GM04503 (cell line): ENCODE measurements around the gene RPS15.

Experiments used
- DNase-seq: peaks from one replicate; pipeline ENCODE4 v3.0.0-alpha.2; 2012; ENCODE audit warnings: low read depth

The RPS15 gene

DNA sequence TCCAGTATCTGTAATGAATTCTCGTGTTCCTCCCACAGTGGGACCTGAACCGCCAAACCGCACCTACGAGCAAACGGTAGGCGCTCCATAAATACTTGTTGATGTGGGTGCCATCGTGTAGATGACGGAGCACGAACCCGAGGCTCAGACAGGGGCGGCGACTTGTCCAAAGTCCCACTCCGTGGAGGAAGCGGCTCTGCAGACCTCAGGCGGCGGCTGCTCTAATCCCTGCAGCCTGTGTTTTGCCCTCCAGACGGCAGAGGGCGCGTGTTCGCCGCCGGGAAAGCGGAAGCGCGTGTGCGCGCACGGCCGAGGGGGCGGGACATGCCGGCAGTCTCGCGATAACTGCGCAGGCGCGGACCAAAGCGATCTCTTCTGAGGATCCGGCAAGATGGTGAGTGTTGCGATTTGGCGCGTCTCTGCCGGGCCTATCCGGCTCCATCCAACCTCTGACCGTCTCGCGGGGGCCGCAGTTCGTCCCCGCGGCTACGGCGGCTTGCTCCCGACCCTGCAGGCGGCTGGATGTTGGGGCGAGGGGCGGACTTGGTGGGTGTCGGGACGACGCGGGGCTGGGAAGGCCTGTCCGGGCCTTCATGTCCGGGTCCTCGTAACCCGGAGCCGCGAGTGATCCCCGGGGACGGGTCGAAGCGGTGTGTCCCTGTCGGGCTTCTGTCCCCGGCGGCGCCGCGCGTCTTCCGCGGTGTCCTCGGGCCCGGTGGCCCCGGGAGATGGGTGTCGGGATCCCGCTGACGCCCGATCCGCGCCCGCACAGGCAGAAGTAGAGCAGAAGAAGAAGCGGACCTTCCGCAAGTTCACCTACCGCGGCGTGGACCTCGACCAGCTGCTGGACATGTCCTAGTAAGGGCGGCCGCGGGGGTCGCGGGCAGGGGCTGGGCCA lies at the start of gene RPS15:
Gene RPS15, plus strand, starts transcription at position 362 of the 898 bp plus-strand sequence. Its CDS starts 30 bp downstream, at position 392.
- DNase-seq, result peak; percentile 50

DNA sequence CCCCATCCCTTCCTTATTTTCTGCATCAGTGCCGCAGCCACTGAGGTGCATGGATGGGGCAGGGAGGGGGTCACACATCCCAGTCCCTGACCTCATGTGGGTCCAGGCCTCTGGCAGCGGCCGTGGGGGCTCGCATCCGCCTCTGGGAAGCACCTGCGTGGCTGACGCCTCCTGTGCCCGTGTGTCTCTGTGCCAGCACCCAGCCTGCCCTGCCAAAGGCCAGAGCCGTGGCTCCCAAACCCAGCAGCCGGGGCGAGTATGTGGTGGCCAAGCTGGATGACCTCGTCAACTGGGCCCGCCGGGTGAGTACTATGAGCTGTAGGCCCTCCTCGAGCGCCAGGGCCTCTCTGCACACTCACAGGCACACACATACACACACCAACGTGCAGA lies 49.6 kb upstream of the RPS15 start:
- DNase-seq, result no peak

DNA sequence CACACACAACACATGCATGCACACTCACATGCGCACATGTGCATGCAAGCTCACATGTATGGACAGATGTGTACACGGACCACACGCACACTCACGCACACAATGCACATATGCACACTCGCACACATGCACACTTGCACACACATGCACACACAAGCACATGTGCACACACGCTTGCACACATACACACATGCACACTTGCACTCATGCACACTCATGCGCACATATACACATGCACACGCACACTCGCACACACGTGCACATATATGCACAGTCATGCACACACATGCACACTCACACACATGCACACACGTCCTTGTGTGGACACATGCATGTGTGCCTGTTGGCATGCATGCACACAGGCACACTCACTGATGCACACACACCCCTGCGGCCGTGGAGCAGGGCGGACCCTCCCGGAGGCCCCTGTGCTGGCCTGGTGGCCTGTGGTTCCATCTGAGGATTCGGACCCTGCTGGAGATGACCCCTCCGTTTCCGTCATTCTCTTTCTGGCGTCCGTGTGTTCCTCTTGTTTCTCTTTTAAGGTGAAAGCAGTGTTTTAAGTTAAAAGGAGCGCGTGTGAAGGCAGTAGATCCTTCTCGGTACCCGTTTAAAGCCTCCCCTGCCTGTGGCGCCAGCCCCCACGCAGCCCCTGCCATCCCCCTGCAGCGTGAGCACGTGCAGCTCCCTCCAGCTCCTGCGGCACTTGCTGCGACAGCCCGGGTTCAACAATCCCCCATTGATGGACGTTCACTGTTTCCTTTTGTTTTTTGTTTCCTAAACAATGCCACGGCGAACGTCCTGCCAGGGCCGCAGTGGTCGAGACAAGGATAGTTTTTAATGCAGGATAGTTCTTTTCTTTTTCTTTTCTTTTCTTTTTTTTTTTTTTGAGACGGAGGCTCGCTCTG lies 48.9 kb upstream of the RPS15 start:
- DNase-seq, result no peak

DNA sequence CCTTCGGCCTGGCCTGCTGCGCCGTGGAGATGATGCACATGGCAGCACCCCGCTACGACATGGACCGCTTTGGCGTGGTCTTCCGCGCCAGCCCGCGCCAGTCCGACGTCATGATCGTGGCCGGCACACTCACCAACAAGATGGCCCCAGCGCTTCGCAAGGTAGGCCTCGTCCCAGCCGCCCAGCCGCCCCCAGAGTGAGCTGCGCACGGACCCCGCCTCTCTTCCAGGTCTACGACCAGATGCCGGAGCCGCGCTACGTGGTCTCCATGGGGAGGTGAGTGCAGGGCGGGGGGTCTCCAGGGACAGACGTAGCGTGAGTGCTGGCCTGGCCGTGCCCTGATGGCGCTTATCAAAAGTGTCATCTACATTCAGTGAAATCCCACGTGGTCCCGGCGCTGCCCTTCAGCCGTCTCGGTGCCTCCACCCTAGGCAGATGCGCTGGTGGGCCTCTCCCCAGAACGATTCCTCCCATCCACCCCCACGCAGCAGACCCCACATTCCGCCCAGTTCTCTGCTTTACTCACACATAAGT lies 47.2 kb upstream of the RPS15 start:
- no peak for DNase-seq

DNA sequence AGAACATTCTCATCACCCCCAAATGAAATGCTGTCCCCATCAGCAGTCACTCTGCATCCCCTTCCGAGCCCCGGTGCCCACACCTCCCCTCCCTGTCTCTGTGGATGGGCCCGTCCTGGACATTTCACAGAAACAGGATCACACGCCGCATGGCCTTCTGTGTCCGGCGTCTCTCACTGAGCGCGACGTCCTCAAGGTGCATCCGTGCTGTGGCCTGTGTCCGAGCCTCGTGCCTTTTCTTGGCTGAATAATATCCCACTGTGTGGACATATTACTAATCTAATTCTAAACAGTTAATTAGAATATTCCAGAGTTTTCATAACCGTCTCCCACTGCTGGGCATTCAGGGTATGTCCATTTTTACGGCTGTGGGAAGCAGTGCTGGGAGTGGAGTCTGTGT lies 45.8 kb upstream of the RPS15 start:
- DNase-seq, result no peak

DNA sequence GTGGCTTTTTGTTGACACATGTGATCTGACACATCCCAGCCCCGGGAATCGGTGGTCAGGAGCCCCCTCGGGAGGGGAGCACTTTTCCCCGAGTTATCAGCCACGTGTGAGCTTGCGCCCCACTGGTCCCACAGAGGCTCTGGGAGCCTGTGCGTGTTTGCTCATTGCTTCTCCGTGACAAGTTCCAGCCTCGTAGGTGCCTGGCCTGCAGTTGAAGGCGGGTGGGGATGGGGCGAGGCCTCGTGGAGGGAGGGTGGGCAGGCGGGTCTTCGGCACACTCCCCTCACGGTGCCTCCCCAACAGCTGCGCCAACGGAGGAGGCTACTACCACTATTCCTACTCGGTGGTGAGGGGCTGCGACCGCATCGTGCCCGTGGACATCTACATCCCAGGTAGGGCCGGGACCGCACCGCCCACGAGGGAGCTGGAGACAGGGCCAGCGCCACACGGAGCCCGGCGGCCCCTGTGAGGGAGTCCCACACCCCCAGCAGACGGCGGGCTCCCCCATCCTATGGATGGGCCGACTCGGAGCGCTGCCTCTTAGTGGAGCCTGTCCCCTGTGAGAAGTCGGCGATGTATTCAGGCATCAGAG lies 45.2 kb upstream of the RPS15 start:
- no peak for DNase-seq

DNA sequence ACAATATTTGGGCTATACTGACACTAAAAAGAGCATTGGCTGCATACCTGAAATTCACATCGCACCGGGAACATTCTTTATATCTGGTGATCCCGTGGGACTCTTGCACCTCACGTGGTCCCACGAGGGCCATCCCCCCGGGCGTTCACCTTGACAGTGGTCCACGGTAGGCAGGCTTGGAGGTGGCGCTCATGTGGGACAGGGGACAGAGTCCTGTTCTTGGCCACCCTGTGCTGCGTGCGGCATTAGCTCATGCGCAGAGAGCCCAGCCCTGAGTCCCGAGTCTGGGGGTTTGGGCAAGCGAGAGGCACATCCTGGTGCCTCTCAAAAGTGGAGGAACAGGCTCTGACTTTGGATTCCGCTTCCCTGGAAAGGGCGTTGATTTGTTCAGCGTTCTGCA lies 44.4 kb upstream of the RPS15 start:
- no peak for DNase-seq

DNA sequence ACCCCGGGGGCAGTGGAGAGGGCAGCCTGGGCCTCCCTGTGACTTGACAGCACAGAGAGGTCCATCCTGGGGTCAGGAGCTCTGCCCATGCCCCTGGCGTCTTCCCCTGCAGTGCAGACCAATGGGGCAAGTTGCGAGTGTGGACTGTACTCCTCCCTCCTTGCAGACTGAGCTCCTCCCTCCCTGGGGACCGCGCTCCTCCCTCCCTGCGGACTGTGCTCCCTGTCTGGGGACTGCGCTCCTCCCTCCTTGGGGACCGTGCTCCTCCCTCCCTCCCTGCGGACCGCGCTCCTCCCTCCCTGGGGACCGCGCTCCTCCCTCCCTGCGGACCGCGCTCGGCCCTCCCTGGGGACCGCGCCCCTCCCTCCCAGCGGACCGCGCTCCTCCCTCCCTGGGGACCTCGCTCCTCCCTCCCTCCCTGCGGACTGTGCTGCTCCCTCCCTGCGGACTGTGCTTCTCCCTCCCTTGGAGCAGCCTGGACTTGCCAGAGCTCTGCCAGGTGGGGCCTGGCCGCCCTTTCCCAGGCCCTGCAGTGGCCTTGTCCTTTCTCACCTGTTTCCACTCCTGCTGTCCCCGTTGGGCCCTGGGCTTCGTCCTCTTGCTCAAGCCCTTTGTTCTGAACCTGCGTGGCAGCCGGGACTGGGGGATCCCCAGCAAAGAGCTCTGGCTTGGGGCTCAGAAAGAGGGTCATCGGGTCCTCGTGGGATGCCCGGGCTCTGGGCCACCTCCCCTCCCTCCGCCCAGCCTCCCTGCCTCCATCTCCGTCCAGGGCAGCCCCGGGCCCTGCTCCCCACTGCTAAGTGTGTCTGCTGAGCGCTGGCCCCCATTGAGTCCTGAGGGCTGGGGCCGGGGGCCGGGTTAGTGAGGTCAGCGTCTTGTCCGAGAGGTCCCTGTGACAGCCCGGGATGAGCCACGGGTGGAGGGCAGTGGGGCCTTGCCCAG lies 43.7 kb upstream of the RPS15 start:
- DNase-seq, result no peak

DNA sequence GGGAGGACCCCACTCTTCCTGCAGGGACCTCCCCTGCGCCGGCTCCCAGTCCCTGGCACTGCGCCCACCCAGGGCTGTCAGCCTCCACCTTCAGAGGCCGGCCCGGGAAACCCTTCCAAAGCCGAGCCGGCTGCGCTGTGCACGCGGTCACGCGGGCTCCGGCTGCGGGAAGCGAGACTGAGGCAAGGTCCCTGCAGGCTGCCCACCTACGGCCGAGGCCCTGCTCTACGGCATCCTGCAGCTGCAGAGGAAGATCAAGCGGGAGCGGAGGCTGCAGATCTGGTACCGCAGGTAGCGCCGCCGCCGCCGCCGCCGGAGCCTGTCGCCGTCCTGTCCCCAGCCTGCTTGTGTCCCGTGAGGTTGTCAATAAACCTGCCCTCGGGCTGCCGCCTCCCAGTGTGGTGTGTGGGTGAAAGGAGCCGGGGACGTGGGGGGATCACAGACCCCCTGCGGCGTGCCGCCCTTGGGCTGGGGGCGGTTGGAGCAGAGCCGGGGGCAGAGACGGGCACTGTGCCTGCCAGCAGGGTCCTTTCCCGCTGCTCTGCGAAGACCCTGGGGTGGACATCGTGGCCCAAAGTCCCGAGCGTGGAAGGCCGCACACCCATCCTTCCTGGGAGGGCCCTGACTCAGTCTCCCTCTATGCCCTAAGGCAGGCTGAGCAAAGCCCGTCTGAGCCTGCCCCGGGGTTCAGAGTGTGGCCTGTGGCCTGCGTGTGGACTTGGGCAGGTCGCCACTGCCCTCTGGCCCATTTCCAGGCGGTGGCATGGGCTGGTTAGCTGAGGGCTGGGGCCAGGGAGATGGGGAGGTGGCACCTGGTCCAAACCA lies 42.8 kb upstream of the RPS15 start:
- DNase-seq, result no peak

DNA sequence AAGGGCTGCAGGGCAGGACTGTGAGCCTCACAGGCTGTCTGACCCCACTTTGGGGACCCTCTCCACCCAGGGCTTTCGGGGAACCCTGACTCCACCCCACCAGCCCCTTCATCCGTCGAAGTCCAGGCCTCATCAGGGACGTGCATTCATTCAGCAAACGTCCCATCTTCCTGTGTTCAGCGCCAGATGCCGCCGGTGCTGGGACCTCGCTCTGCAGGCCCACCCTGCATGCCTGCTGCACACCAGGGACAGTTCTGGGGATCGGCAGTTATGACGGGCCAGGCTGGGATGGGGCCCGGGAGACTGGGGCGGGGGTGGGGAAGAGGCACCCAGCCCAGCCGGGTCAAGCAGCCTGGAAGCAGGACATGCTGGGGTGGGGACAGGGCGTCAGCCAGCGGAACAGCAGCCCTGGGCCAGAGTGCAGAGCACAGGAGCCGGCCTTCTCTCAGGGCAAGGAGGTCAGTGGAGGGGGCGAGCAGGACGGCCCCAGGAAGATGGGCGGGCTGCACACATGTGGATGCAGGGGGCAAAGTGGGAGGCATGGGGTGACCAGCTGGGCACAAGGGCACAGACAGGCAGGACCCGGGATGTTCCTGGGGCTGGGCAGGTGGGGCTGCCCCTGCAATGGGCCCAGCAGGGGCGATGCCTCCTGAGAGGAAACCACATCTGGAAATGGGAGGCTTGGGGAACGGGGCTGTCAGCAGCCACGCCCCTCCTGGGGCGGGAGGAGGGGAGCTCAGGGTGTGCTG lies 42.0 kb upstream of the RPS15 start:
- no peak for DNase-seq

DNA sequence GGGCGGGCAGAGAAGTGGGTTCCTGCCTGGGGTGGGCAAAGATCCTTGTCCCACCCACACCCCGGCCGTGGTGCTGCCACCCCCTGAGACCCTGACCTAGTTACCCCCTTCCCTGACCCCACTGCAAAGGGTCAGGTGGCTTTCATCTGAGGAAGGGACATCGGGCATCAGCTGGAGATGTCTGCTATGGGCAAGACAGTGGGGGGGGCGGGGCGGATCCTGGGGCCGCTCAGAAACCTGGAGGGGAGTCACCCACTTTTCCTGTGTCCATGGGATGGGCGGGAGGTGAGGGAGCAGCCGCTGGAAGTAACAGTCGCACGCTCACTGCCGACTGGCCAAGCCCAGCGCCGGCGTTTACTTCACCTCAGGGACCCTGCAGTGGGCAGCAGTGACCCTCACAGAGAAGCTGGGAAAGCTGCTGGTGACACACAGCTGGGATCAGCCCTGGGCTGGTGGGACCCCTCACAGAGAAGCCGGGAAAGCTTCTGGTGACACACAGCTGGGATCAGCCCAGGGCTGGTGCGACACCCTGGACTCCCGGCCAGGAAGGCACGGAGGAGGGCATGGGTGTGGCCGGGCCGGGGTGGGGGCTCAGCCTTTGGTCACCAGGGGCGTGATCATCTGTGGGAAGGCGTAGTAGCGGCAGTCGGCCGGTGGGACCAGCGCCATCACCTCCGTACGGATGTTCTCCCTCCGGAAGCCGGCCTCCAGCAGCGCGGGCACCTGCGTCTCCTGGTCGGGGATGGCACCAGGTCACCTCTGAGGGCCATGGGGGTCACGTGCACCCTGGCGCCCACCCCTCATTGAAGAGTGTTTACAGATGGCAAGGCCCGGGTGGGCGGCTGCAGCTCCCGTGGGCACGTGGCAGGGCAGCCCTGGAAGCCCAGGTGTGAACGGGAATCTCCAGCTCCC lies 41.2 kb upstream of the RPS15 start:
- DNase-seq, result no peak

DNA sequence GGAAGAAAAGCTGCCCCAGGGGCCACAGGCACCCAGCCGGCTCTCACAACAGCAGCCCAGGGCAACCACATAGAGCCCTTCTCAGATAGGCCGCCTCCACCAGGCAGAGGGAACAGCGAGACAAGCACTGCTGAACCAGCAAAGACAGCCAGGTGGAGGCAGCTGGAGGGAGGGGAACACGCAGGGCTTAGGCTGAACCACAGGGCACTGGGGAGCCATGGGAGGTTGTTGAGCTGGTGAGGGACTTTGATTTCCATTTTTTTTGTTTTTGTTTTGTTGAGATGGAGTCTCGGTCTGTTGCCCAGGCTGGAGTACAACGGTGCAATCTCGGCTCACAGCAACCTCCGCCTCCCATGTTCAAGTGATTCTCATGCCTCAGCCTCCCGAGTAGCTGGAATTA lies 40.4 kb upstream of the RPS15 start:
- no peak for DNase-seq

DNA sequence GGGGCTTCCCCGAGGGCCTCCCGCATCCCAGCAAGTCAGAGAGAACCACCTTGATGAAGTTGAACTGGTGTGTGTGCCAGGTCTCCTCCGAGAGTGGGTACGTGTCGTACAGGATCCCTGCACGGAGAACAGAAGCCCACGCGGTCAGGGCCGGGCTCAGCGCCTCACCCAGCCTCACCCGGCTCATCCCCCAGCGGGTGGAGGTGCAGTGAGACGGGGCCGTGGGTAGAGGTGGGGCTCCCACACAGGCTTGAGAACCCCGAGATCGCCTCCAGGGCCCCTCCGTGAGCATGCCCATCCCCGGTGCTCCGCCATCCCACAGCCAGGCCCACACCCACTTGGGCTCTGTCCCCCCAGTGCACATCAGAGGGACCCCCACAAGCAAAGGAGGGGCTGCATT lies 39.1 kb upstream of the RPS15 start:
- no peak for DNase-seq

DNA sequence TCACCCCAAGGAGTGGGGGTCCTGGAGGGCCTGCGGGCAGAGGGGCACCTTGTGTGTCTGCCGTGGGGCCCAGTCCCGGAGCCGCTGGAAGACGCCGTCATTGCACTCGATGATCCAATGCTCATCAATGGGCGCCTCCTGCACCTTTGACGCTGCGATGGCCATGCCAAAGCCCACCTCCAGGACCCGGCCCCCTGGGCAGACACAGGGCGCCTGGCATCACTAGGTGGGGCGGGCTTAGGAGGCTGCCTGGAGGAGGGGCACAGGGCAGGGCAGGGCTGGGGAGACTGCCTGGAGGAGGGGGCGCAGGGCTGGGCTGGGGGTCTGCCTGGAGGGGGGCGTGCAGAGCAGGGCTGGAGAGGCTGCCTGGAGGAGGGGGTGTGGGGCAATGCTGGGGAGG lies 38.5 kb upstream of the RPS15 start:
- DNase-seq, result no peak

DNA sequence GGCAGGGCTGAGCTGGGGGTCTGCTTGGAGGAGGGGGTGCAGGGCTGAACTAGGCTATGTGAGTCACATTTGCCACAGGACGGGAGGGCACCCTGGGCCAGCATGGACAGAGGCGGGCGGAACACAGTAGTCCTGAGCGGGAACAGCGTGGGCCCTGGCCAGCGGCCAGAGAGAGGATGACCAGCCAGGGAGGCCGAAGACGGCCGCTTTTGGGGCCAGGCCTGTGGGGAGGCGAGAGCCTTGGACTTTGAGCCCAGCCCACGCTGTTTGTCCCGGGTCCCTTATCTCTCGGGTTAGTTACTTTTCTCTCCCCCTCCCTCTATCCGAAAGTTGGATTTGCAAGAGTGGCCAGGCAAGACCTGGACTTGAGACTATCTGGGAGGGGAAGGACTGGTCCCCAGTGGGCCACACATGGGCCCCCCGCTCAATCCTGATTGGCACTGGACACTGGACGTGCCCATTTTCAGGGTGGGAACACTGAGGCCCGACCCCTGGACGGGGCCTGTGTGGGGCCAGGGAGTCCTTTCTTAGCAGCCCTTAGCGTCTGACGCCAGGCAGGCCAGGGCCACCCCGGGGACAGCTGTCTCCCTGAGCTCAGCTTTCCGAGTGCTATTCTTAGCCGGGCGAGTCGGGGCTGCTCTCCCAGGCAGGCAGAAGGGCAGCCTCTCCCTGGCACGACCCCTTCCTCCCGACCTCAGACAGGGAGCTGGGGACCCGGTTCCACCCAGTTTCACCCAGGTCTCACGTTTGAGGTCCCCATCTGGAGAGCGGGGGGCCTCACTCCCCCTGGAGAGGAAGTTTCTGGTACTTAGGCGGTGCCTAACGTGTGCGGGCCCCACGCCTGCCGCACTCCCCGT lies 37.7 kb upstream of the RPS15 start:
- no peak for DNase-seq

DNA sequence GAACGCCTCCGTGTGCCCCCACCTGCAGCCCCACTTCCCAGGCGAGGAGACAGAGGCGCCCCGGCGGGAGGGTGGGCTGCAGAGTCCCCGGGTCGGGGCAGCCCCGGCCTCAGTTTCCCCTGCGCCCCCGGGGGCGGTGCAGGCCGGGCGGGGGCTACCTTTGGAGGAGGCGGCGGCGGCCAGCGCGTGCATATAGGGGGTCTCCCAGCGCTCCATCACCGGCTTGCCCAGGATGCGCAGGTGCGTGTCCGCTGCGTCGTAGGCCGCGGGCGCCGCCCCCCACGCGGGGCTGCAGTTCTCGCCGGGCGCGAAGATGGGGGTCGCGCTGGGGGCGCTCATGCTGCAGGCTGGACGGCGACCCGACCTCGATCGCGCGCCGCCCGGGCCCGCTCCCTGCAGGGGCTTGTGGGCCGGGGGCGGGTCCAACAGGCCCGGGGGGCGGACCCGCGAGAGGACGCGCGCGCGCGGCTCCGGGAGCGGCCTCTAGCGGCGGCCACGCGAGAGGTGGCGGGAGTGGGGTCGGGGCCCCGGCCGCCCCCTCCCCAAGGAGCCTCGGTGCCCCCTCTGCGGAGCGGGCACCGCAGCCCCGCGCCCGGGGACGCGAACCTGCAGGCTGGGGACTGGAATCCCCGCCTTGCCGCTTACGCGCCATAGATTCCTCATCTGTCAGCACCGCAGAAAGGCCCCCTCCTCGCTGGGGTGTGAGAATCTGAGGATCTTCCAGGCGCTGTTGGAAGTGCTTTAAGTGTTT lies 36.9 kb upstream of the RPS15 start, which contains the start of gene GAMT:
Gene GAMT, minus strand, starts transcription at position 405 of the 751 bp plus-strand sequence. Its CDS starts 66 bp downstream, at position 339.
- DNase-seq, result no peak

DNA sequence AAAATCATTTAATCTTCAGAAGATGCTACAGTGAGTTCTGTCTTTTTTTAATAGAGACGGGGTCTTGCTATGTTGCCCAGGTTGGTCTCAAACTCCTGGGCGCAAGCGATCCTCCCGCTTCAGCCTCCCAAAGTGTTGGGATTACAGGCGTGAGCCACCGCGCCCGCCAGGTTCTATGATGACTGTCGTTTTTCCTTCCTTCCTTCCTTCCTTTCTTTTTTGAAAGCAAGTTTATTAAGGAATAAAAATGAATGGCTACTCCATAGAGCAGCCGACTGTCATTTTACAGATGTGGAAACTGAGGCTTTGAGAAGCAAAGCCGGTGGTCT lies 36.3 kb upstream of the RPS15 start:
- no peak for DNase-seq
